Cardiac septum (tissue), 1 donor: ENCODE data around the gene ACP4. TPM values are rescaled to one million over a fixed set of nuclear protein-coding genes. Genes with fewer than 3 reads are reported as not detected.

Experiments used
- DNase-seq: peaks from one replicate; pipeline ENCODE4 v3.0.0-alpha.2; 2020; ENCODE audit warnings: low spot score
- intact Hi-C: fragments of 100-400 bp; cut with DNase I; formaldehyde crosslinking; loops from one replicate; pipeline ENCODE4 v1.14.0; 2022
- total RNA-seq: library from RNA; stranded (reverse); fragmentation: NEBNext Ultra II Directional; extraction: Animal tissue kit (Norgen Biotek cat#: 25700); gene quantifications from one replicate; pipeline ENCODE4 v1.2.1, GENCODE V29; 2021
- donor health status: DM: no; HTN: no; CAD: no.

The ACP4 gene
- total RNA-seq, 1 donor from 2014 or later = not detected

GRCh38 chr19:50817941-50818858 is 28.0 kb downstream of the ACP4 start:
- DNase-seq = peak; percentile 75
- intact Hi-C loops = no loop called here

- no peak for DNase-seq
- intact Hi-C loops = no loop called here
Observed at GRCh38 chr19:50818859-50819472, 28.8 kb downstream of the ACP4 start.

- peak; percentile 50 for DNase-seq
- intact Hi-C loops = no loop called here
Observed at GRCh38 chr19:50819636-50820035, 29.4 kb downstream of the ACP4 start.

GRCh38 chr19:50820086-50820485 is 29.9 kb downstream of the ACP4 start:
- intact Hi-C loops = no loop called here
- DNase-seq = no peak

GRCh38 chr19:50820549-50821247 is 30.5 kb downstream of the ACP4 start:
- intact Hi-C loops = no loop called here
- no peak for DNase-seq

DNA sequence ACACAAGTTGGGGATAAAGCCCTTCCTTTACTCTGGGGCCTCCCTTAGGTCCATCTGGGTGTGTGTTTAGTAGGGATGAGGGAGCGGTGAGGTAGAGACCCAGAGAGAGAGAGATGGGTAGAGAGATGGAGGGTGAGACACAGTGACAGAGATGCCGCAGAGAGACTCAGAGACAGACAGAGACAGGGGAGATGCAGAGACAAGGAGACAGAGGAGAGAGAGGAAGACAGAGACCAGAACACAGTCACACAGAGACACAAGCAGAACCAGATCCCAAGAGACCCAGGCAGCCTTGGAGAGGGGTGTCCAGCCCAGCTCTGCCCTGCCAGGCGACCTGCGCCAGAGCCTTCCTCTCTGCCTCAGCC is 31.0 kb downstream of the ACP4 start:
- intact Hi-C loops = no loop called here
- no peak for DNase-seq

DNA sequence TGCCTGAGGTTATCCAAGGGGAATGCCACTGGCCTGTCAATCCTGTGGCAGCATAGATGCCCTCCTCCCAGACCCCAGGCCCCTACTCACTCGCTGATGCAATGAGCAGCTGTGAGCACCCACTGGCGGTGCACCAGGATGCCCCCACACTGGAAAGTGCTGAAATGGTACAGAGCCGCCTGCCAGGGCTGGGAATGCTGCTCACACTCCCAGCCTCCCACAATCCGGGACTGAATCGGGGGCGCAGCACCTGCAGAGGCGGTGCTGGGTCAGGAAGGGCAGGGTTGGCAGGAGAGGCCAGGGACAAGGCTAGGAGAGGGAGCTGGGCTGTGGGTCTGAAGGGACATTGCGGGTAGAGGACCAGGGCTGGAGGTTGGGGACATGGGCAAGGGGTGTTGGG is 31.4 kb downstream of the ACP4 start:
- intact Hi-C loops = no loop called here
- no peak for DNase-seq

- DNase-seq = no peak
- intact Hi-C loops = no loop called here
Observed at GRCh38 chr19:50822661-50823208, 32.5 kb downstream of the ACP4 start.

DNA sequence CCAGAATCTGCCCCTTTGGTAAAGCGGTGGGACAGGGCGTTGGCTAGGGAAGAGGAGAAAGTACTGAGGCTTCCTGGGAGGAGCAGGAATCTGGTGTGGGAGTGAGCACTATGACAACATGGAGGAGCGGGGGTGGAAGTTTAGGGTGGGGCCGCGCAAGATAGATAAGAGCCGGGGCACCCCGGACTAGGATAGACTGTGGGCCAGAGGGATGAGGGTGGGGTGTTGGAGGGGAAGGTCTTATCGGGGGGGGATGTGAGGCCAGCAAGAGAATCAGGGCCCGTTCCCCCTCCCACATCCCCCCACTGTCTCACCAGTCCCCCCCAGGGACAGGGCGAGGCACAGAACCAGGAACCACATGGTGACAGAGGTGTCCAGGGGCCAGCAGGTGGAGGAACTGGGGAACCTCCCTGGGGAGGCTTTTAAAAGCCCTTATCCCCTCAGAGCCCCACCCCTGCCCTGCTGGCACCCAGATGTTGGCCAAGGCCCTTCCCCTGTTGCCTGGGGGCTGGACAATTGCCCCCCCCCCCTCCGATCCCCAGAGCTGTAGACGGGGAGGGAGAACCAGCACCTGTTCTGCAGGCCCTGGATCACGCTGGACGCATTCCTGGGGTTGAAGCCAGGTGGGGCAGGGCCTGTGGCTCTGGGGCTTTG is 33.3 kb downstream of the ACP4 start, which contains the start of gene KLK1:
Gene KLK1, minus strand, starts transcription at position 399 of the 654 bp plus-strand sequence. Its CDS starts 39 bp downstream, at position 360.
- intact Hi-C loops = no loop called here
- DNase-seq = no peak

DNA sequence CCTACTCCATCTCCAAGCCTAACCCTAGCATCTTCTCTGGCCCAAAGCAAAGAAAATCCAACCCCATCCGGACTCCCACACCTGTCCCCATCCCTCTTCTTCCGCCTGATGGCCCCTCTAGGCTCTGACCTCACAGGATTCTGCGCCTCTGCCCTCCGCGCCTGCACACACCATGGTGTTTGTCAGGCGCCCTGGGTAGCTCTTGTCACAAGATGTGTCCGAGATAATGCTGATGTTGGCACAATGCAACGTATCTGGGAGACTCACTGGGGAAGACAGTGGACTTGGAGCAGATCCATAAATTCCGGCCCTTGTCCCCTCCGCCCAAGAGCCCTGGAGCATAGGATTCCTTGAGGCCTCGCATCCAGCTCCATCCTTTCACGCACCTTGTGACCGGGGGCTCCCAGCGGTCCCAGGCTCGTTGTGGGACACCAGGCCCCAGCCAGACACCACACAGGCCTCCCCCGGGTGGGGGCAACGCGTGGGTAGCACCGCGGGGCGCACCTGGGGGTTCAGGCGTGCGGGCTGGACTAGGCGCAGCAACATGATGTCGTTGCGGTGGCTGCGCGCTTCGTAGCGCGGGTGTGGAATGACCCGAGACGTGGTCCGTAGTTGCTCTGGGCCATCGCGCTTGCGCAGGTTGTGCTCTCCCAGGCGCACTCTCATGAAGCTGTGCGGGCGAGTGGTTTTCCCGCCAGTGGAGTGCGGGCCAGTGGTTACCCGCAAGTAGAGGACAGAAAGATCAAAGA is 36.5 kb downstream of the ACP4 start:
- intact Hi-C loops = no loop called here
- no peak for DNase-seq

DNA sequence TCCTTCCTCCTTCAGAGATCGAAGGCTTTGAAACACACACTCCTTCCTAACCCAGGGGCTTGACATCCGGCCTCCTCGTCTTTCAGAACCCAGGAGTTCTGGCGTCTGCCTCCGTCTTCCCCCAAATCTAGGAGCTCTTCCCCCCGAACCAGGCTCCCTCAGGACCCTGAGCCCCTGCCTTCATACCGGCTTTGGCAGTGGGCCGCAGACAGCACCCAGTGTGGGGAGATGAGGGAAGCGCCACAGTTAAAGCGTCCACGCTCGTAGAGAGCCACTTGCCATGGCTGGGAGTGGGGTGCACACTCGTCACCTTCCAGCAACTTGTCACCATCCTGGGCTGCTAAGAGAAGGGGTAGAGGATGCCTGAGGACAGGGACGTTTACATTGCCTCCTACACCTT is 37.3 kb downstream of the ACP4 start:
- DNase-seq = no peak
- intact Hi-C loops = no loop called here

GRCh38 chr19:50829801-50830200 is 39.6 kb downstream of the ACP4 start:
- intact Hi-C loops = no loop called here
- no peak for DNase-seq

DNA sequence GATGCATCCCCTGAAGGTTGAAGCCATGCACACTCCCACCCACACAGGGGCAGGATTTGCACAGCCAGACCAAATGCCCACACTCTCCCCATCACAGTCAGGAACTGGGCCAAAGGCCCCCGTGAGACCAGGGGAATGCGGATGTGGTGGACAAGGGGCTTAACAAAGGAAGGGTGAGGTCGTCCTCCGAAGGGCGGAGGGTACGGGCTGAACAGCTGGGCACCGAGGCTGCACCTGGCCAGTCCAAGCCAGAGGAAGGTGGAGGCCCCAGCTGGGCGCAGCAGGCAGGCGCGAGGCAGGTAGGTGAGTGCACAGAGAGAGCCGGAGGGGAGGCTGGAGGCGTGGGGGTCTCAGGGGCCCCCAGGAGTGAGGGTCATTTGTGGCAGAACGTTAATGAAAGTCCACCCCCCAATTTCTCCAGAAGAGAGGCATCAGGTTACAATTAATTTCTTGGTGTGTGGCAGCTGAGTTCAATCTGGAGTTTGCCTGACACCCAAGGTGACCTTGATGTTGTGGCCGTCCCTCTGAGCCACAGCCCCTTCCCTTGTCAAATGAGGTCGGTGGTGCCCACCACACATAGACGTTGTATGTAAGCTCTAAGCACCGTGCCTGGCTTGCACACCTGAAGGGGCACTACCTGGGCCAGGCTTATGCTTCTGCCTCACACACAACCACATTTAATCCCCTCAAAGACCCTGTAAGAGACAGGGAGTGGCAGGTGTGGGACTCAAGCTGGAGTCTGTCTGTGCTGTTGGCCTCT is 40.2 kb downstream of the ACP4 start:
- no peak for DNase-seq
- intact Hi-C loops = no loop called here

DNA sequence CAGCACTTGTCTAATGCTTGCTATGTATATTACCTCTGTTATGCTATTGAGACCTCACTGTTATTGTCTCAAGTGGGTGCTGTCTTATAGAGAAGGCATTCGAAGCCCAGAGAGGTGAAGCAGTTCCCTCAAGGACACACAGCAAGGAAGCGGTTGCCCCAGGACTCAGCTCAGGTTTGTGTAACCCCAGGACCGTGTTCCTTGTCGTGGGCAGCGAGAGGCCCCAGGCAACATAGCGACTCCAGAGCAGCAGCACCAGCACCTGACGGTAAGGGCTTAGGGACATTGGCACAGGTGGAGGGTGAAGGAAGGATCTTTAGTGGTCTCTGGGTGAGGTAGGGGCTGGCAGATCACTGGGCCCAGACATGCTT is 40.8 kb downstream of the ACP4 start:
- intact Hi-C loops = no loop called here
- DNase-seq = no peak

GRCh38 chr19:50832666-50833065 is 42.5 kb downstream of the ACP4 start:
- intact Hi-C loops = no loop called here
- no peak for DNase-seq

- intact Hi-C loops = no loop called here
- no peak for DNase-seq
Observed at GRCh38 chr19:50833117-50833801, 43.0 kb downstream of the ACP4 start, which contains the start of gene KLK15. KLK15 (minus strand) TSS chr19:50833574; CDS start chr19:50831492, 2,082 bp downstream.

GRCh38 chr19:50833802-50834167 is 43.6 kb downstream of the ACP4 start:
- intact Hi-C loops = no loop called here
- no peak for DNase-seq
